Neutrophil (primary cell): Measurements from ENCODE around the gene ERGIC1.

Experiments used
- H3K27ac ChIP-seq: fragments of 200-600 bp; sonication (generic); 2 replicates; pipeline ENCODE4 v1.5.1; 2016; ENCODE audit warnings: mild to moderate bottlenecking, moderate library complexity
- H3K27me3 ChIP-seq: fragments of 200-600 bp; sonication (generic); 2 replicates; pipeline ENCODE4 v1.6.0; 2016; ENCODE audit warnings: mild to moderate bottlenecking
- H3K36me3 ChIP-seq: fragments of 200-600 bp; sonication (generic); 2 replicates; pipeline ENCODE4 v1.5.1; 2017
- H3K4me1 ChIP-seq, 2 experiments: fragments of 200-600 bp in 1 of 2; sonication (generic) in 1 of 2; 1 replicate in 1 of 2; 2 replicates in 1 of 2; pipeline versions ENCODE4 v1.5.1 to v1.6.1; 2013 to 2016; ENCODE audit warnings: low read depth in 1 of 2, low read length in 1 of 2, mild to moderate bottlenecking in 1 of 2, moderate library complexity in 1 of 2; ENCODE audit not compliant: control insufficient read depth in 1 of 2, insufficient read depth in 1 of 2
- H3K4me3 ChIP-seq, 2 experiments: fragments of 200-600 bp in 1 of 2; sonication (generic) in 1 of 2; 1 replicate in 1 of 2; 2 replicates in 1 of 2; pipeline ENCODE4 v1.5.1; 2013 to 2016; ENCODE audit warnings: low read depth in 1 of 2, low read length in 1 of 2, mild to moderate bottlenecking in 1 of 2, moderate library complexity in 1 of 2
- H3K9me3 ChIP-seq: fragments of 200-600 bp; sonication (generic); 2 replicates; pipeline ENCODE4 v1.5.1; 2016
- TF ChIP-seq, protein P1 (sequence below): fragments of 200-600 bp; sonication (generic); IDR thresholded peaks from 2 replicates; pipeline ENCODE4 v1.5.1; 2016; ENCODE audit warnings: antibody characterized with exemption

Gene ERGIC1

GRCh38 chr5:172975289-172975688 is 141.2 kb downstream of the ERGIC1 start:
- no peak overlapping the region for H3K27ac ChIP-seq
- H3K9me3 ChIP-seq: no peaks in the 10 kb centered on the region
- peaks cover 1% of the 10 kb centered on the region in 2 experiments for H3K4me1 ChIP-seq
- TF ChIP-seq, protein P1, sequence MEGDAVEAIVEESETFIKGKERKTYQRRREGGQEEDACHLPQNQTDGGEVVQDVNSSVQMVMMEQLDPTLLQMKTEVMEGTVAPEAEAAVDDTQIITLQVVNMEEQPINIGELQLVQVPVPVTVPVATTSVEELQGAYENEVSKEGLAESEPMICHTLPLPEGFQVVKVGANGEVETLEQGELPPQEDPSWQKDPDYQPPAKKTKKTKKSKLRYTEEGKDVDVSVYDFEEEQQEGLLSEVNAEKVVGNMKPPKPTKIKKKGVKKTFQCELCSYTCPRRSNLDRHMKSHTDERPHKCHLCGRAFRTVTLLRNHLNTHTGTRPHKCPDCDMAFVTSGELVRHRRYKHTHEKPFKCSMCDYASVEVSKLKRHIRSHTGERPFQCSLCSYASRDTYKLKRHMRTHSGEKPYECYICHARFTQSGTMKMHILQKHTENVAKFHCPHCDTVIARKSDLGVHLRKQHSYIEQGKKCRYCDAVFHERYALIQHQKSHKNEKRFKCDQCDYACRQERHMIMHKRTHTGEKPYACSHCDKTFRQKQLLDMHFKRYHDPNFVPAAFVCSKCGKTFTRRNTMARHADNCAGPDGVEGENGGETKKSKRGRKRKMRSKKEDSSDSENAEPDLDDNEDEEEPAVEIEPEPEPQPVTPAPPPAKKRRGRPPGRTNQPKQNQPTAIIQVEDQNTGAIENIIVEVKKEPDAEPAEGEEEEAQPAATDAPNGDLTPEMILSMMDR: no peak
- peaks cover 29% of the 10 kb centered on the region for H3K27me3 ChIP-seq
- no peak overlapping the region for H3K4me3 ChIP-seq
- no peaks in the 10 kb centered on the region for H3K36me3 ChIP-seq

- H3K27ac ChIP-seq: no peak overlapping the region
- no peak overlapping the region for H3K4me3 ChIP-seq
- peaks cover 7 to 11% of the 10 kb centered on the region in 2 experiments for H3K4me1 ChIP-seq
- peaks cover 29% of the 10 kb centered on the region for H3K27me3 ChIP-seq
- TF ChIP-seq, protein P1: no peak
- no peaks in the 10 kb centered on the region for H3K9me3 ChIP-seq
- no peaks in the 10 kb centered on the region for H3K36me3 ChIP-seq
Observed at GRCh38 chr5:172979778-172980177, 145.7 kb downstream of the ERGIC1 start.

DNA sequence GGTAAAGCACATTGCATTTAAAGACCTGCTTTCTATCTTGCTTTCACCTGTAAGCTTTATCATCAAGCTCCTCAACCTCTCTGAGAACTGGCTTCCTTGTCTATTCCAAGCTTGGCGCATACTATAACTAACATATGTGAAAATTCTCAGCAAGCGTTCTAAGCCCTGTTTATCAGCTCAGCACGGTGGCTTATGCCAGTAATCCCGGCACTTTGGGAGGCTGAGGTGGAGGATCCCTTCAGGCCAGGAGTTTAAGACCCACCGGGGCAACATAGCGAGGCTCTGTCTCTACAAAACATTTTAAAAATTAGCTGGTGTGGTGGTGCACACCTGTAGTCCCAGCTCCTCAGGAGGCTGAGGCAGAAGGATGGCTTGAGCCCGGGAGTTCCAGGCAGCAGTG is 147.9 kb downstream of the ERGIC1 start:
- TF ChIP-seq, protein P1: no peak
- Histone ChIP-seq H3K9me3 (no peaks in the 10 kb centered on the region), H3K36me3 (peaks cover 17% of the 10 kb centered on the region), H3K4me1 (peaks cover 22 to 25% of the 10 kb centered on the region in 2 experiments), H3K27me3 (peaks cover 16% of the 10 kb centered on the region), H3K27ac (no peak overlapping the region), H3K4me3 (no peak overlapping the region)

DNA sequence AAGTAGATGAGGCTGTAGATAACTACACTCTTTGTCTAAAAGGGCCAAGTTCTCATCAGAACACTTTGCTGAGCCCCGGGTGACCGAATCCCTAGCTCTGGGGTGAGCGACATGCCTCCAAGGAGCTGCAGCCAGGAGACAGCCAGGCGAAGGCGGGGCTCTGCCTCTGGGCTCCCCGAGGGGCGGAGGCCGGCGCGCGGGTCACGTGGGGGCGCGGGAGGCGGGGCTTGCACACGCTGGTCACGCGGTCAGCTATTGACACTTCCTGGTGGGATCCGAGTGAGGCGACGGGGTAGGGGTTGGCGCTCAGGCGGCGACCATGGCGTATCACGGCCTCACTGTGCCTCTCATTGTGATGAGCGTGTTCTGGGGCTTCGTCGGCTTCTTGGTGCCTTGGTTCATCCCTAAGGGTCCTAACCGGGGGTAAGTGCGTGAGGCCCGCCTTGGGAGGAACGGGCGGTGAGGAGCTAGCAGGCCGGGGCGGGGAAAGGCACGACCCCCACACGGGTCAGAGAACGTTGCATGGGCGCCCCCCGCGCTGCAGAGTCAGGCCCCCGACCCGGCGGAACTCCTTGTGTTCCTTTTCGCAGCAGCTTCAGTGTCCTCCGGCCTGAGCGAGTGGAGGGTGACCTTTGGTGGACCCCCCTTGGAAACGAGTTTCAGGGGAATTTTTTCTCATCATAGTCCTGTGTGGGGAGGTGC is 149.6 kb downstream of the ERGIC1 start, which contains the start of gene ATP6V0E1:
Gene ATP6V0E1, plus strand, starts transcription at position 230 of the 702 bp plus-strand sequence. Its CDS starts 90 bp downstream, at position 320.
- TF ChIP-seq, protein P1: peak; percentile 34
- Histone ChIP-seq H3K9me3 (no peaks in the 10 kb centered on the region), H3K36me3 (peaks cover 27% of the 10 kb centered on the region), H3K27ac (peak within 1 kb of the TSS; percentile 95), H3K27me3 (peaks cover 4% of the 10 kb centered on the region), H3K4me3 (peak within 1 kb of the TSS; percentile 87 to 91), H3K4me1 (peaks cover 22 to 25% of the 10 kb centered on the region in 2 experiments)

- H3K27ac ChIP-seq: peak overlapping the region; percentile 95
- H3K4me3 ChIP-seq: peak overlapping the region; percentile 87 to 91
- H3K4me1 ChIP-seq: peaks cover 22 to 25% of the 10 kb centered on the region in 2 experiments
- no peaks in the 10 kb centered on the region for H3K9me3 ChIP-seq
- TF ChIP-seq, protein P1: no peak
- H3K36me3 ChIP-seq: peaks cover 29% of the 10 kb centered on the region
- peaks cover 4% of the 10 kb centered on the region for H3K27me3 ChIP-seq
Observed at GRCh38 chr5:172984244-172984953, 150.3 kb downstream of the ERGIC1 start.
